H7 (cell line): Measurements from ENCODE around the gene WDR27. TPM values are rescaled to one million over a fixed set of nuclear protein-coding genes. Genes with fewer than 3 reads are reported as not detected.

Experiments used
- DNase-seq: peaks from one replicate; pipeline ENCODE4 v3.0.0; 2012
- H3K27me3 ChIP-seq: 2 replicates; pipeline ENCODE4 v1.6.0; 2011; ENCODE audit warnings: mild to moderate bottlenecking, low read length; ENCODE audit not compliant: control insufficient read depth, insufficient read depth
- H3K36me3 ChIP-seq: replicated peaks from 2 replicates; pipeline ENCODE4 v1.5.1; 2011; ENCODE audit warnings: low read length; ENCODE audit not compliant: control insufficient read depth, insufficient read depth
- H3K4me3 ChIP-seq: 2 replicates; pipeline ENCODE4 v1.5.1; 2011; ENCODE audit warnings: low read depth, mild to moderate bottlenecking, control low read depth, low read length, moderate library complexity; ENCODE audit not compliant: insufficient read depth
- total RNA-seq: library from RNA; depleted of rRNA; stranded (reverse); fragments of >200 nt; shearing (Covaris generic); gene quantifications from 2 replicates; pipeline ENCODE4 v1.2.3, GENCODE V29; 2014

WDR27 gene
- total RNA-seq, 1 experiment from 2014 or later: 45.4 TPM

GRCh38 chr6:169692516-169692915 lies 9.3 kb downstream of the WDR27 start:
- Histone ChIP-seq H3K27me3 (no peaks in the 10 kb centered on the region), H3K4me3 (no peak overlapping the region), H3K36me3 (peaks cover 3% of the 10 kb centered on the region)
- no peak for DNase-seq

GRCh38 chr6:169691260-169691659 lies 10.6 kb downstream of the WDR27 start:
- no peak overlapping the region for H3K4me3 ChIP-seq
- no peak for DNase-seq
- peaks cover 3% of the 10 kb centered on the region for H3K36me3 ChIP-seq
- H3K27me3 ChIP-seq: no peaks in the 10 kb centered on the region

GRCh38 chr6:169689287-169689686 lies 12.5 kb downstream of the WDR27 start:
- Histone ChIP-seq H3K36me3 (peaks cover 2% of the 10 kb centered on the region), H3K27me3 (no peaks in the 10 kb centered on the region), H3K4me3 (no peak overlapping the region)
- DNase-seq: no peak

GRCh38 chr6:169685860-169686259 lies 16.0 kb downstream of the WDR27 start:
- Histone ChIP-seq H3K36me3 (peaks cover 5% of the 10 kb centered on the region), H3K4me3 (no peak overlapping the region), H3K27me3 (no peaks in the 10 kb centered on the region)
- no peak for DNase-seq

- peaks cover 5% of the 10 kb centered on the region for H3K36me3 ChIP-seq
- H3K4me3 ChIP-seq: no peak overlapping the region
- no peaks in the 10 kb centered on the region for H3K27me3 ChIP-seq
- no peak for DNase-seq
Measured at GRCh38 chr6:169684056-169684455, 17.8 kb downstream of the WDR27 start.

GRCh38 chr6:169678342-169678741 lies 23.5 kb downstream of the WDR27 start:
- Histone ChIP-seq H3K4me3 (no peak overlapping the region), H3K36me3 (peaks cover 3% of the 10 kb centered on the region), H3K27me3 (no peaks in the 10 kb centered on the region)
- no peak for DNase-seq

GRCh38 chr6:169677096-169677495 lies 24.7 kb downstream of the WDR27 start:
- no peak for DNase-seq
- H3K36me3 ChIP-seq: peaks cover 3% of the 10 kb centered on the region

GRCh38 chr6:169675011-169675410 lies 26.8 kb downstream of the WDR27 start:
- Histone ChIP-seq H3K36me3 (peaks cover 6% of the 10 kb centered on the region), H3K27me3 (no peaks in the 10 kb centered on the region), H3K4me3 (no peak overlapping the region)
- no peak for DNase-seq

More at GRCh38 chr6:169677096-169677495, 24.7 kb downstream of the WDR27 start:
- Histone ChIP-seq H3K27me3 (no peaks in the 10 kb centered on the region), H3K4me3 (no peak overlapping the region)

- Histone ChIP-seq H3K27me3 (no peaks in the 10 kb centered on the region), H3K4me3 (no peak overlapping the region), H3K36me3 (peaks cover 15% of the 10 kb centered on the region)
- DNase-seq: no peak
Measured at GRCh38 chr6:169671563-169671962, 30.3 kb downstream of the WDR27 start.

GRCh38 chr6:169669889-169670288 lies 31.9 kb downstream of the WDR27 start:
- H3K36me3 ChIP-seq: peaks cover 19% of the 10 kb centered on the region
- no peak for DNase-seq
- no peaks in the 10 kb centered on the region for H3K27me3 ChIP-seq
- no peak overlapping the region for H3K4me3 ChIP-seq

GRCh38 chr6:169669147-169669546 lies 32.7 kb downstream of the WDR27 start:
- Histone ChIP-seq H3K4me3 (no peak overlapping the region), H3K36me3 (peaks cover 21% of the 10 kb centered on the region), H3K27me3 (no peaks in the 10 kb centered on the region)
- DNase-seq: no peak

GRCh38 chr6:169668203-169668847 lies 33.5 kb downstream of the WDR27 start:
- Histone ChIP-seq H3K4me3 (no peak overlapping the region), H3K36me3 (peaks cover 28% of the 10 kb centered on the region), H3K27me3 (no peaks in the 10 kb centered on the region)
- peak; percentile 55 for DNase-seq

GRCh38 chr6:169667716-169668115 lies 34.1 kb downstream of the WDR27 start:
- no peak overlapping the region for H3K4me3 ChIP-seq
- H3K36me3 ChIP-seq: peaks cover 30% of the 10 kb centered on the region
- H3K27me3 ChIP-seq: no peaks in the 10 kb centered on the region
- no peak for DNase-seq

- no peak overlapping the region for H3K4me3 ChIP-seq
- DNase-seq: no peak
- peaks cover 27% of the 10 kb centered on the region for H3K36me3 ChIP-seq
- no peaks in the 10 kb centered on the region for H3K27me3 ChIP-seq
Measured at GRCh38 chr6:169666441-169666840, 35.4 kb downstream of the WDR27 start.

- Histone ChIP-seq H3K36me3 (peaks cover 25% of the 10 kb centered on the region), H3K4me3 (no peak overlapping the region), H3K27me3 (no peaks in the 10 kb centered on the region)
- no peak for DNase-seq
Measured at GRCh38 chr6:169665289-169665688, 36.5 kb downstream of the WDR27 start.

- peaks cover 26% of the 10 kb centered on the region for H3K36me3 ChIP-seq
- DNase-seq: peak; percentile 26
- H3K27me3 ChIP-seq: no peaks in the 10 kb centered on the region
- H3K4me3 ChIP-seq: no peak overlapping the region
Measured at GRCh38 chr6:169664227-169664626, 37.6 kb downstream of the WDR27 start.
